Measurements from ENCODE around the gene KRTAP5-3. TPM values are rescaled to one million over a fixed set of nuclear protein-coding genes. Genes with fewer than 3 reads are reported as not detected.

Gene KRTAP5-3
- total and polyA plus RNA-seq, 2 of the 13 experiments (the other 11 are each of a cell fraction or from before 2014, with no cell fraction given) = not detected

DNA sequence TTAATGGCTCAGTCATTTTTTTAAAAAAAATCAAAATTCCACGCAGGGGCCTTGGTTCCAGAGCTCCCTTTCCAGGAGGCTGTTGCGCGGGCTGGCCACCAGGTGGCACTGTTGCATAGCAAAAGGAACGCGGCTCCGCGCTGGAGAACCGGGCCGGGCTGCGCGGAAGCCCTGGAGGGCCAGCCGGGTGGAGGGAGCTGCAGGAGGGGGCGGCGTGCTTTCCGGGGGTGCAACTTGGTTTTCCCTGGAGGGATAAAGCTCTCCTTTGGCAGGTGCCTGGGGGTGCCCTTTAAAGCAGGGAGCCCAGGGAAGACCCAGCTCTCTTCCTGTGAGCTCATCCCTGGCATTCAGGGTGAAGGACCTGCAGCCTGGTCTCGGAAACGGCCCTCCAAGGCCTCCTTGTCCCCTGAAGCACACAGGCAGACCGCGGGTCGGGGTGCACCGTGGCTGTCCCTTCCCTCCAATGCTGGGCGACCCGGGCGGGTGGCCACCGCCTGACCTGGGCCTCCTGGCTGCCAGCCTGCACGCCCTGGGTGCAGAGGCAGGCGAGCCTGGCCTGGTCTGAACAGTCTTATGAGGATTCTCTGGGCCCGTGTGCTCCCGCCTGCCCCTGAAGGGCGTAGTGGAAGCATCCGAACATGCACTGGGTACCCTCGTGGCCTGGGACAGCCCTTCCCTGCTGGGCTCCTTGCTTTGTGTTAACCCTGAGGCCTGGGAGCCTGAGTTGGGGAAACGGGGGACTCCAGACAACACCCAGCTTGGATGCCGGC, 44.7 kb upstream of the KRTAP5-3 start (continued):
- TF ChIP-seq ZNF552 (CRISPR knock-in tag; IDR thresholded peaks at IDR 0.05; ENCODE audit: borderline replicate concordance) (no peak), RARA (CRISPR knock-in tag; IDR thresholded peaks at IDR 0.05) (no peak), RFXANK (CRISPR knock-in tag; IDR thresholded peaks at IDR 0.05) (no peak), CREB1 (IDR thresholded peaks at IDR 0.05) (no peak), CREB1 (CRISPR knock-in tag; IDR thresholded peaks at IDR 0.05) (no peak), ZNF18 (CRISPR knock-in tag; IDR thresholded peaks at IDR 0.05; ENCODE audit: insufficient replicate concordance) (no peak), SMAD1 (CRISPR knock-in tag; IDR thresholded peaks at IDR 0.05; ENCODE audit: borderline replicate concordance, low read depth) (no peak), ELF3 (CRISPR knock-in tag; IDR thresholded peaks at IDR 0.05) (0 out of 2 replicates have a peak, but pooled peaks have one; percentile 36), ZNF124 (CRISPR knock-in tag; IDR thresholded peaks at IDR 0.05) (0 out of 2 replicates have a peak, but pooled peaks have one; percentile 61), ZNF629 (CRISPR knock-in tag; conservative IDR thresholded peaks at IDR 0.05) (no peak), SMC3 (IDR thresholded peaks at IDR 0.05; ENCODE audit: low read length) (peak; percentile 80), ZNF704 (CRISPR knock-in tag; IDR thresholded peaks at IDR 0.05; ENCODE audit: borderline replicate concordance) (no peak), ZSCAN12 (CRISPR knock-in tag; IDR thresholded peaks at IDR 0.05) (no peak), CREM (IDR thresholded peaks at IDR 0.05) (no peak), CREM (CRISPR knock-in tag; IDR thresholded peaks at IDR 0.05) (no peak), SIN3A (IDR thresholded peaks at IDR 0.05; ENCODE audit: borderline replicate concordance, low read depth, low read length) (no peak), ZNF879 (CRISPR knock-in tag; IDR thresholded peaks at IDR 0.05) (no peak), ZBTB26 (CRISPR knock-in tag; IDR thresholded peaks at IDR 0.05; ENCODE audit: borderline replicate concordance) (peak; percentile 22; the same call in 1 of the 2 replicates)
- TF ChIP-seq, protein P1, sequence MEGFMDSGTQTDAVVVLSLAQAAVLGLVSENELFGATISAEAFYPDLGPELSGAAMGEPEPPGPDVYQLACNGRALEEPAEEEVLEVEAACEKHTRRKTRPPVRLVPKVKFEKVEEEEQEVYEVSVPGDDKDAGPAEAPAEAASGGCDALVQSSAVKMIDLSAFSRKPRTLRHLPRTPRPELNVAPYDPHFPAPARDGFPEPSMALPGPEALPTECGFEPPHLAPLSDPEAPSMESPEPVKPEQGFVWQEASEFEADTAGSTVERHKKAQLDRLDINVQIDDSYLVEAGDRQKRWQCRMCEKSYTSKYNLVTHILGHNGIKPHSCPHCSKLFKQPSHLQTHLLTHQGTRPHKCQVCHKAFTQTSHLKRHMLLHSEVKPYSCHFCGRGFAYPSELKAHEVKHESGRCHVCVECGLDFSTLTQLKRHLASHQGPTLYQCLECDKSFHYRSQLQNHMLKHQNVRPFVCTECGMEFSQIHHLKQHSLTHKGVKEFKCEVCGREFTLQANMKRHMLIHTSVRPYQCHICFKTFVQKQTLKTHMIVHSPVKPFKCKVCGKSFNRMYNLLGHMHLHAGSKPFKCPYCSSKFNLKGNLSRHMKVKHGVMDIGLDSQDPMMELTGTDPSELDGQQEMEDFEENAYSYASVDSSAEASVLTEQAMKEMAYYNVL (CRISPR knock-in tag; IDR thresholded peaks at IDR 0.05; ENCODE audit: borderline replicate concordance) = 0 out of 2 replicates have a peak, but pooled peaks have one; percentile 1
- TF ChIP-seq, protein P2, sequence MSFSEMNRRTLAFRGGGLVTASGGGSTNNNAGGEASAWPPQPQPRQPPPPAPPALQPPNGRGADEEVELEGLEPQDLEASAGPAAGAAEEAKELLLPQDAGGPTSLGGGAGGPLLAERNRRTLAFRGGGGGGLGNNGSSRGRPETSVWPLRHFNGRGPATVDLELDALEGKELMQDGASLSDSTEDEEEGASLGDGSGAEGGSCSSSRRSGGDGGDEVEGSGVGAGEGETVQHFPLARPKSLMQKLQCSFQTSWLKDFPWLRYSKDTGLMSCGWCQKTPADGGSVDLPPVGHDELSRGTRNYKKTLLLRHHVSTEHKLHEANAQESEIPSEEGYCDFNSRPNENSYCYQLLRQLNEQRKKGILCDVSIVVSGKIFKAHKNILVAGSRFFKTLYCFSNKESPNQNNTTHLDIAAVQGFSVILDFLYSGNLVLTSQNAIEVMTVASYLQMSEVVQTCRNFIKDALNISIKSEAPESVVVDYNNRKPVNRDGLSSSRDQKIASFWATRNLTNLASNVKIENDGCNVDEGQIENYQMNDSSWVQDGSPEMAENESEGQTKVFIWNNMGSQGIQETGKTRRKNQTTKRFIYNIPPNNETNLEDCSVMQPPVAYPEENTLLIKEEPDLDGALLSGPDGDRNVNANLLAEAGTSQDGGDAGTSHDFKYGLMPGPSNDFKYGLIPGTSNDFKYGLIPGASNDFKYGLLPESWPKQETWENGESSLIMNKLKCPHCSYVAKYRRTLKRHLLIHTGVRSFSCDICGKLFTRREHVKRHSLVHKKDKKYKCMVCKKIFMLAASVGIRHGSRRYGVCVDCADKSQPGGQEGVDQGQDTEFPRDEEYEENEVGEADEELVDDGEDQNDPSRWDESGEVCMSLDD (CRISPR knock-in tag; IDR thresholded peaks at IDR 0.05; ENCODE audit: borderline replicate concordance) = no peak
